Ishikawa (cell line): Measurements from ENCODE around the gene TIAM2.

Experiments used
- CEBPB ChIP-seq: IDR thresholded peaks from 2 replicates; pipeline ENCODE4 v1.6.1; 2012
- EGR1 ChIP-seq: IDR thresholded peaks from 2 replicates; pipeline ENCODE4 v1.6.1; 2012
- EP300 ChIP-seq: IDR thresholded peaks from 2 replicates; pipeline ENCODE4 v1.6.1; 2012; ENCODE audit warnings: borderline replicate concordance
- RAD21 ChIP-seq: IDR thresholded peaks from 2 replicates; pipeline ENCODE4 v1.6.1; 2012; ENCODE audit warnings: low read depth
- TAF1 ChIP-seq: IDR thresholded peaks from 2 replicates; pipeline ENCODE4 v1.6.1; 2012; ENCODE audit warnings: low read depth, mild to moderate bottlenecking
- YY1 ChIP-seq: IDR thresholded peaks from 2 replicates; pipeline ENCODE4 v1.6.1; 2012; ENCODE audit warnings: low read depth
- ZBTB7A ChIP-seq: IDR thresholded peaks from 2 replicates; pipeline ENCODE4 v1.6.1; 2012; ENCODE audit warnings: low read depth
- TF ChIP-seq, protein P1 (sequence below): IDR thresholded peaks from 2 replicates; pipeline ENCODE4 v1.6.1; 2012; ENCODE audit warnings: low read depth, mild to moderate bottlenecking
- TF ChIP-seq, protein P2 (sequence below): IDR thresholded peaks from 2 replicates; pipeline ENCODE4 v1.6.1; 2012
- TF ChIP-seq, protein P3 (sequence below): IDR thresholded peaks from 2 replicates; pipeline ENCODE4 v1.6.1; 2012

DNA sequence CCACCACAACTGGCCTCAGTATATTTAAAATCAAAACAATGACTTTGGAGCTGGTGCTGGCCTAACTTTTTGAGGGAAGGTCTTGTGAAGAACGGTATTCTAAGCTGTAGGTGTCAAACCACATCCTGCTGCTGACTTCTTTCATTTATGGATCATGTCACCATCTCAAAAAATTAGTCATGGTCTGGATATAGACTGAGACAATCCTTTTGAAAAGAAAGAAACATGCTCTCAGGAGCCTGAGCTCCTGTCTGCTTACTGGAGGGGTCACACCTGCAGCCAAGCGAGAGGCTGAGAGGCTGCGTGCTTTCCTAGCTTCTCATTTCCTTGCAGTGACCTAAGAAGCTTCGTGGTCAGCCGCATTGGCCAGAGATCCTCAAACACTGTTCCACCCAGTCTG is 55.2 kb downstream of the TIAM2 start:
- TF ChIP-seq, protein P1, sequence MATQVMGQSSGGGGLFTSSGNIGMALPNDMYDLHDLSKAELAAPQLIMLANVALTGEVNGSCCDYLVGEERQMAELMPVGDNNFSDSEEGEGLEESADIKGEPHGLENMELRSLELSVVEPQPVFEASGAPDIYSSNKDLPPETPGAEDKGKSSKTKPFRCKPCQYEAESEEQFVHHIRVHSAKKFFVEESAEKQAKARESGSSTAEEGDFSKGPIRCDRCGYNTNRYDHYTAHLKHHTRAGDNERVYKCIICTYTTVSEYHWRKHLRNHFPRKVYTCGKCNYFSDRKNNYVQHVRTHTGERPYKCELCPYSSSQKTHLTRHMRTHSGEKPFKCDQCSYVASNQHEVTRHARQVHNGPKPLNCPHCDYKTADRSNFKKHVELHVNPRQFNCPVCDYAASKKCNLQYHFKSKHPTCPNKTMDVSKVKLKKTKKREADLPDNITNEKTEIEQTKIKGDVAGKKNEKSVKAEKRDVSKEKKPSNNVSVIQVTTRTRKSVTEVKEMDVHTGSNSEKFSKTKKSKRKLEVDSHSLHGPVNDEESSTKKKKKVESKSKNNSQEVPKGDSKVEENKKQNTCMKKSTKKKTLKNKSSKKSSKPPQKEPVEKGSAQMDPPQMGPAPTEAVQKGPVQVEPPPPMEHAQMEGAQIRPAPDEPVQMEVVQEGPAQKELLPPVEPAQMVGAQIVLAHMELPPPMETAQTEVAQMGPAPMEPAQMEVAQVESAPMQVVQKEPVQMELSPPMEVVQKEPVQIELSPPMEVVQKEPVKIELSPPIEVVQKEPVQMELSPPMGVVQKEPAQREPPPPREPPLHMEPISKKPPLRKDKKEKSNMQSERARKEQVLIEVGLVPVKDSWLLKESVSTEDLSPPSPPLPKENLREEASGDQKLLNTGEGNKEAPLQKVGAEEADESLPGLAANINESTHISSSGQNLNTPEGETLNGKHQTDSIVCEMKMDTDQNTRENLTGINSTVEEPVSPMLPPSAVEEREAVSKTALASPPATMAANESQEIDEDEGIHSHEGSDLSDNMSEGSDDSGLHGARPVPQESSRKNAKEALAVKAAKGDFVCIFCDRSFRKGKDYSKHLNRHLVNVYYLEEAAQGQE: no peak
- no peak for TF ChIP-seq EGR1
- TF ChIP-seq CEBPB: no peak
- TF ChIP-seq, protein P2, sequence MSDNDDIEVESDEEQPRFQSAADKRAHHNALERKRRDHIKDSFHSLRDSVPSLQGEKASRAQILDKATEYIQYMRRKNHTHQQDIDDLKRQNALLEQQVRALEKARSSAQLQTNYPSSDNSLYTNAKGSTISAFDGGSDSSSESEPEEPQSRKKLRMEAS: no peak
- TF ChIP-seq, protein P3, sequence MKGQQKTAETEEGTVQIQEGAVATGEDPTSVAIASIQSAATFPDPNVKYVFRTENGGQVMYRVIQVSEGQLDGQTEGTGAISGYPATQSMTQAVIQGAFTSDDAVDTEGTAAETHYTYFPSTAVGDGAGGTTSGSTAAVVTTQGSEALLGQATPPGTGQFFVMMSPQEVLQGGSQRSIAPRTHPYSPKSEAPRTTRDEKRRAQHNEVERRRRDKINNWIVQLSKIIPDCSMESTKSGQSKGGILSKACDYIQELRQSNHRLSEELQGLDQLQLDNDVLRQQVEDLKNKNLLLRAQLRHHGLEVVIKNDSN: no peak
- TF ChIP-seq RAD21: no peak
- TF ChIP-seq YY1: no peak
- no peak for TF ChIP-seq EP300
- no peak for TF ChIP-seq TAF1
- TF ChIP-seq ZBTB7A: no peak
